HCT116 (cell line): Measurements from ENCODE around the gene RAB31. TPM values are rescaled to one million over a fixed set of nuclear protein-coding genes. Genes with fewer than 3 reads are reported as not detected.

Source experiments
- ATAC-seq: fragments of 200-7000 bp; cut with Tn5 transposase; 2 replicates; pipeline ENCODE4 v1.9.1; 2020; ENCODE audit warnings: mild to moderate bottlenecking, moderate library complexity
- BruUV-seq: library from RNA; stranded (reverse); fragments of 400-500 nt; replicated peaks from 2 replicates; lab custom pipeline; 2021; lab: Mats Ljungman, UMichigan
- CTCF ChIA-PET: fragments of 300-600 bp; sonication (Branson Sonifier 250); formaldehyde crosslinking; loops from one replicate; lab custom pipeline; 2021; ENCODE audit warnings: antibody characterized with exemption; lab: Charles Lee
- POLR2A ChIA-PET: fragments of 300-600, 350-600 bp; sonication (Branson Sonifier 250); formaldehyde crosslinking; loops from one replicate; lab custom pipeline; 2021; ENCODE audit warnings: antibody characterized with exemption; lab: Charles Lee
- RAD21 ChIA-PET, 2 experiments: fragments of 300-600 bp; sonication (Branson Sonifier 250); formaldehyde crosslinking; loops; one replicate each; lab custom pipeline; 2023; ENCODE audit warnings: low total read pairs in 2 of 2; ENCODE audit not compliant: uncharacterized antibody in 2 of 2, unreplicated experiment in 2 of 2, low non-redundant PET in 1 of 2; lab: Charles Lee
- DNase-seq: peaks from one replicate; pipeline ENCODE4 v3.0.0-alpha.2; 2010; ENCODE audit warnings: low read depth, low spot score
- H2AFZ ChIP-seq: fragments of 200-600 bp; shearing (Covaris generic), sonication (generic); 2 replicates; pipeline ENCODE4 v1.6.1; 2017; ENCODE audit warnings: low read depth, mixed run types, mixed read lengths, antibody characterized with exemption, low read length; ENCODE audit not compliant: poor library complexity, severe bottlenecking
- H3K27ac ChIP-seq: 2 replicates; pipeline ENCODE4 v1.5.1; 2012; ENCODE audit warnings: low read depth, low read length
- H3K27me3 ChIP-seq: fragments of 200-600 bp; sonication (generic); 2 replicates; pipeline ENCODE4 v1.6.1; 2016; ENCODE audit warnings: mixed run types, low read length, mixed read lengths; ENCODE audit not compliant: insufficient read depth
- H3K36me3 ChIP-seq, 2 experiments: fragments of 200-500 bp in 1 of 2; fragments of 200-600 bp in 1 of 2; sonication (Bioruptor generic) in 1 of 2; sonication (generic) in 1 of 2; 2 replicates each; pipeline versions ENCODE4 v1.5.1 to v1.6.1; 2014 to 2016; ENCODE audit warnings: low read length in 2 of 2, inconsistent platforms in 1 of 2, mixed read lengths in 1 of 2, mixed run types in 1 of 2; ENCODE audit not compliant: insufficient read depth in 2 of 2, control insufficient read depth in 1 of 2
- H3K4me1 ChIP-seq, 2 experiments: fragments of 200-600 bp in 1 of 2; sonication (generic) in 1 of 2; 2 replicates each; pipeline versions ENCODE4 v1.5.1 to v1.6.1; 2012 to 2017; ENCODE audit warnings: low read length in 2 of 2, inconsistent platforms in 1 of 2, mild to moderate bottlenecking in 1 of 2, mixed read lengths in 1 of 2, mixed run types in 1 of 2, moderate library complexity in 1 of 2; ENCODE audit not compliant: insufficient read depth in 2 of 2, control insufficient read depth in 1 of 2
- H3K4me2 ChIP-seq: fragments of 200-600 bp; sonication (generic); 2 replicates; pipeline ENCODE4 v1.6.1; 2017; ENCODE audit warnings: mixed run types, low read length, mixed read lengths
- H3K4me3 ChIP-seq, 2 experiments: fragments of 200-600 bp in 1 of 2; sonication (generic) in 1 of 2; replicated peaks in 1 of 2; 2 replicates each; pipeline ENCODE4 v1.5.1; 2011 to 2016; ENCODE audit warnings: low read length in 2 of 2, control low read depth in 1 of 2, low read depth in 1 of 2, mild to moderate bottlenecking in 1 of 2, mixed read lengths in 1 of 2, mixed run types in 1 of 2
- H3K79me2 ChIP-seq: fragments of 200-600 bp; sonication (generic); 2 replicates; pipeline ENCODE4 v1.6.1; 2017; ENCODE audit warnings: mild to moderate bottlenecking, mixed run types, low read length, moderate library complexity, mixed read lengths; ENCODE audit not compliant: insufficient read depth
- H3K9ac ChIP-seq: fragments of 200-600 bp; sonication (generic); 2 replicates; pipeline ENCODE4 v1.6.1; 2016; ENCODE audit warnings: low read length, mixed read lengths
- H3K9me2 ChIP-seq: fragments of 200-600 bp; sonication (generic), shearing (Covaris generic); 2 replicates; pipeline ENCODE4 v1.6.1; 2017; ENCODE audit warnings: mixed run types, mild to moderate bottlenecking, moderate library complexity; ENCODE audit not compliant: insufficient read depth
- H3K9me3 ChIP-seq, 2 experiments: fragments of 200-500 bp in 1 of 2; fragments of 200-600 bp in 1 of 2; sonication (Bioruptor generic) in 1 of 2; sonication (generic) in 1 of 2; 2 replicates each; pipeline ENCODE4 v1.6.1; 2014 to 2017; ENCODE audit warnings: low read length in 2 of 2, mixed read lengths in 2 of 2, inconsistent platforms in 1 of 2, low read depth in 1 of 2, mild to moderate bottlenecking in 1 of 2, mixed run types in 1 of 2, moderate library complexity in 1 of 2; ENCODE audit not compliant: control insufficient read depth in 1 of 2, insufficient read depth in 1 of 2
- H4K20me1 ChIP-seq: fragments of 200-600 bp; sonication (generic), shearing (Covaris generic); 2 replicates; pipeline ENCODE4 v1.6.1; 2017; ENCODE audit warnings: mixed run types, mild to moderate bottlenecking, moderate library complexity; ENCODE audit not compliant: insufficient read depth
- CBX3 ChIP-seq: IDR thresholded peaks from 2 replicates; pipeline ENCODE4 v1.6.1; 2012; ENCODE audit warnings: low read depth
- CEBPB ChIP-seq: IDR thresholded peaks from 2 replicates; pipeline ENCODE4 v1.6.1; 2012; ENCODE audit warnings: low read depth
- EGR1 ChIP-seq: IDR thresholded peaks from 2 replicates; pipeline ENCODE4 v1.6.1; 2012; ENCODE audit warnings: low read depth
- EZH2 ChIP-seq: fragments of 200-600 bp; sonication (generic); IDR thresholded peaks from 2 replicates; pipeline ENCODE4 v1.6.1; 2017; ENCODE audit warnings: antibody characterized with exemption, mixed run types
- JUND ChIP-seq: IDR thresholded peaks from 2 replicates; pipeline ENCODE4 v1.6.1; 2012
- RAD21 ChIP-seq: IDR thresholded peaks from 2 replicates; pipeline ENCODE4 v1.6.1; 2012; ENCODE audit warnings: low read depth, mild to moderate bottlenecking
- SIN3A ChIP-seq: IDR thresholded peaks from 2 replicates; pipeline ENCODE4 v1.6.1; 2012; ENCODE audit warnings: low read depth
- TCF7L2 ChIP-seq: IDR thresholded peaks from 2 replicates; pipeline ENCODE4 v1.7.0; 2011; ENCODE audit warnings: borderline replicate concordance, inconsistent platforms; ENCODE audit not compliant: insufficient read depth, insufficient read length; ENCODE audit errors: extremely low read depth
- ZNF274 ChIP-seq: fragments of 200-500 bp; sonication (Bioruptor generic); IDR thresholded peaks from 2 replicates; pipeline ENCODE4 v1.6.1; 2014; ENCODE audit warnings: mild to moderate bottlenecking, low read depth, low read length, inconsistent platforms
- intact Hi-C: fragments of 100-400 bp; cut with micrococcal nuclease; formaldehyde crosslinking; loops from 2 replicates; pipeline ENCODE4 v1.10.0; 2022
- total RNA-seq: library from RNA; stranded (reverse); gene quantifications from one replicate; pipeline ENCODE4 v1.2.1, GENCODE V29; 2021; ENCODE audit not compliant: unreplicated experiment
- TF ChIP-seq, protein P1 (sequence below): IDR thresholded peaks from 2 replicates; pipeline ENCODE4 v1.6.1; 2011; ENCODE audit warnings: mild to moderate bottlenecking, low read length, moderate library complexity; ENCODE audit not compliant: insufficient replicate concordance; ENCODE audit errors: extremely low read depth

The RAB31 gene
- total RNA-seq, 1 experiment from 2014 or later = 46.9 TPM

- TF ChIP-seq, protein P1, sequence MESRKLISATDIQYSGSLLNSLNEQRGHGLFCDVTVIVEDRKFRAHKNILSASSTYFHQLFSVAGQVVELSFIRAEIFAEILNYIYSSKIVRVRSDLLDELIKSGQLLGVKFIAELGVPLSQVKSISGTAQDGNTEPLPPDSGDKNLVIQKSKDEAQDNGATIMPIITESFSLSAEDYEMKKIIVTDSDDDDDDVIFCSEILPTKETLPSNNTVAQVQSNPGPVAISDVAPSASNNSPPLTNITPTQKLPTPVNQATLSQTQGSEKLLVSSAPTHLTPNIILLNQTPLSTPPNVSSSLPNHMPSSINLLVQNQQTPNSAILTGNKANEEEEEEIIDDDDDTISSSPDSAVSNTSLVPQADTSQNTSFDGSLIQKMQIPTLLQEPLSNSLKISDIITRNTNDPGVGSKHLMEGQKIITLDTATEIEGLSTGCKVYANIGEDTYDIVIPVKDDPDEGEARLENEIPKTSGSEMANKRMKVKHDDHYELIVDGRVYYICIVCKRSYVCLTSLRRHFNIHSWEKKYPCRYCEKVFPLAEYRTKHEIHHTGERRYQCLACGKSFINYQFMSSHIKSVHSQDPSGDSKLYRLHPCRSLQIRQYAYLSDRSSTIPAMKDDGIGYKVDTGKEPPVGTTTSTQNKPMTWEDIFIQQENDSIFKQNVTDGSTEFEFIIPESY = no peak
- TF ChIP-seq SIN3A (no peak), EGR1 (no peak), EZH2 (no peak), TCF7L2 (no peak), ZNF274 (no peak)
These were observed 134.3 kb downstream of the RAB31 start (continued) for GRCh38 chr18:9842448-9842847.

- no peak overlapping the region for H2AFZ ChIP-seq
- no peaks in the 10 kb centered on the region for H4K20me1 ChIP-seq
- H3K27ac ChIP-seq = no peak overlapping the region
- no peaks in the 10 kb centered on the region for H3K36me3 ChIP-seq
- ATAC-seq = no peak
- no TSS peak for BruUV-seq
- POLR2A ChIA-PET = no interaction called here
- TF ChIP-seq RAD21 = no peak
- TF ChIP-seq TCF7L2 = no peak
- no peak for TF ChIP-seq JUND
- no peak for TF ChIP-seq CEBPB
- no peak for TF ChIP-seq CBX3
- TF ChIP-seq, protein P1 = no peak
- TF ChIP-seq, all 23 proteins: peak for 0
- Histone ChIP-seq H3K9ac (no peak overlapping the region), H3K4me1 (no peaks in the 10 kb centered on the region; a peak in 1 of 4 replicates), H3K79me2 (no peaks in the 10 kb centered on the region), H3K9me2 (no peaks in the 10 kb centered on the region), H3K4me3 (no peak overlapping the region), H3K27me3 (no peaks in the 10 kb centered on the region), H3K4me2 (no peak overlapping the region), H3K9me3 (no peaks in the 10 kb centered on the region)
- ChIA-PET RAD21 (no interaction called here), CTCF (no interaction called here)
- intact Hi-C loops = no loop called here
- no peak for DNase-seq
These were observed 137.2 kb downstream of the RAB31 start for GRCh38 chr18:9845256-9845655.
